Body of pancreas (tissue), 4 donors: ENCODE data around the gene SLAMF7. TPM values are rescaled to one million over a fixed set of nuclear protein-coding genes. Genes with fewer than 3 reads are reported as not detected.
"Not testable (repeated sequence)": the region's sequence is repeated elsewhere in the genome, so short reads cannot be mapped to it uniquely, and the experiment has no call there.

Source experiments
- ATAC-seq: fragments of 150-250 bp; one replicate; pipeline ENCODE4 v1.9.1; 2016
- DNase-seq, 4 donors: peaks; one replicate each; pipeline ENCODE4 v3.0.0-alpha.2; 2019
- H3K27ac ChIP-seq, 4 donors: fragments of 200-600 bp; sonication (generic); 1 replicate in 3 of 4; 2 replicates in 1 of 4; pipeline versions ENCODE4 v1.5.1 to v1.6.1; 2016 to 2019; ENCODE audit warnings: mild to moderate bottlenecking in 1 of 4, mixed read lengths in 1 of 4, moderate library complexity in 1 of 4
- H3K27me3 ChIP-seq, 2 donors: fragments of 200-600 bp; sonication (generic); one replicate each; pipeline ENCODE4 v1.6.0; 2016; ENCODE audit warnings: mild to moderate bottlenecking in 1 of 2
- H3K36me3 ChIP-seq, 2 donors: fragments of 200-600 bp; sonication (generic); replicated peaks in 1 of 2; 2 replicates each; pipeline ENCODE4 v1.5.1; 2016; ENCODE audit warnings: low read depth in 2 of 2; ENCODE audit not compliant: insufficient read depth in 1 of 2
- H3K4me1 ChIP-seq: fragments of 200-600 bp; sonication (generic); one replicate; pipeline ENCODE4 v1.6.0; 2016
- H3K4me3 ChIP-seq, 2 donors: fragments of 200-600 bp; sonication (generic); 1 replicate in 1 of 2; 2 replicates in 1 of 2; pipeline ENCODE4 v1.5.1; 2016 to 2019
- H3K9me3 ChIP-seq, 3 donors: fragments of 200-600 bp; sonication (generic); 1 replicate in 2 of 3; 2 replicates in 1 of 3; pipeline ENCODE4 v1.5.1; 2016
- CTCF ChIP-seq, 7 experiments: fragments of 450-650 bp in 4 of 7; fragments of 200-600 bp in 3 of 7; sonication (generic) in 3 of 7; IDR thresholded peaks; one replicate each; pipeline ENCODE4 v1.5.1; 2016 to 2019; ENCODE audit warnings: antibody characterized with exemption in 7 of 7
- POLR2A ChIP-seq, 3 donors: fragments of 450-650 bp; IDR thresholded peaks; one replicate each; pipeline ENCODE4 v1.6.1; 2016; ENCODE audit warnings: antibody characterized with exemption in 3 of 3, mild to moderate bottlenecking in 2 of 3
- WGBS, 2 donors: methylation state at CpG; one replicate each; pipeline ENCODE4 v1.1.5; 2017; 5-methylcytosine and 5-hydroxymethylcytosine counted together
- intact Hi-C: fragments of 100-400 bp; cut with DNase I; formaldehyde crosslinking; loops from one replicate; pipeline ENCODE4 v1.15.1; 2023
- total RNA-seq, 2 donors: library from RNA; depleted of rRNA; stranded (reverse); fragments of >200 nt; gene quantifications; one replicate each; pipeline ENCODE4 v1.1.0, GENCODE V29; 2016

SLAMF7 gene
- total RNA-seq, 2 donors from 2014 or later: 0.26 to 1.3 TPM

- Histone ChIP-seq H3K4me3 (no peak overlapping the region), H3K36me3 (no peaks in the 10 kb centered on the region), H3K4me1 (peaks cover 25% of the 10 kb centered on the region), H3K27me3 (no peaks in the 10 kb centered on the region), H3K27ac (no peak overlapping the region), H3K9me3 (no peaks in the 10 kb centered on the region)
- ATAC-seq: no peak
- TF ChIP-seq CTCF (IDR thresholded peaks at IDR 0.05) (peak in 3 of 7 experiments; percentile 13 to 20 (median 13)), POLR2A (IDR thresholded peaks at IDR 0.05) (no peak)
- intact Hi-C loops: no loop called here
- DNase-seq: peak in 2 of 4 donors; percentile 23 to 26
- WGBS, 2 donors: 87 to 90% methylated on average over 12 to 17 of the region's 18 CpGs
Observed at GRCh38 chr1:160779626-160780397, 40.8 kb downstream of the SLAMF7 start.

- 52 to 73% methylated on average over 2 of the region's 2 CpGs for WGBS, 2 donors
- ATAC-seq: no peak
Observed at GRCh38 chr1:160780398-160780755, 41.3 kb downstream of the SLAMF7 start.

GRCh38 chr1:160781186-160781766 lies 42.2 kb downstream of the SLAMF7 start:
- H3K36me3 ChIP-seq: no peaks in the 10 kb centered on the region
- TF ChIP-seq CTCF (IDR thresholded peaks at IDR 0.05): no peak
- TF ChIP-seq POLR2A (IDR thresholded peaks at IDR 0.05): no peak
- ATAC-seq (peak; percentile 95), DNase-seq (peak; percentile 69 to 90 (median 77))
- H3K4me3 ChIP-seq: no peak overlapping the region
- peak overlapping the region; percentile 61 to 83 (median 77) for H3K27ac ChIP-seq
- no peaks in the 10 kb centered on the region for H3K9me3 ChIP-seq
- H3K4me1 ChIP-seq: peaks cover 25% of the 10 kb centered on the region
- 32 to 42% methylated on average over 7 to 8 of the region's 8 CpGs for WGBS, 2 donors
- H3K27me3 ChIP-seq: no peaks in the 10 kb centered on the region
- intact Hi-C loops: no loop called here

More at GRCh38 chr1:160780398-160780755, 41.3 kb downstream of the SLAMF7 start:
- Histone ChIP-seq H3K4me1 (peaks cover 25% of the 10 kb centered on the region), H3K4me3 (no peak overlapping the region), H3K27me3 (no peaks in the 10 kb centered on the region), H3K27ac (no peak overlapping the region), H3K9me3 (no peaks in the 10 kb centered on the region), H3K36me3 (no peaks in the 10 kb centered on the region)
- no peak for DNase-seq
- TF ChIP-seq POLR2A (IDR thresholded peaks at IDR 0.05): no peak
- TF ChIP-seq CTCF (IDR thresholded peaks at IDR 0.05): no peak
- intact Hi-C loops: no loop called here

- intact Hi-C loops: no loop called here
Observed at GRCh38 chr1:160781914-160782689, 43.1 kb downstream of the SLAMF7 start.

GRCh38 chr1:160782988-160783765 lies 44.1 kb downstream of the SLAMF7 start:
- H3K27ac ChIP-seq, DNase-seq, H3K36me3 ChIP-seq, ATAC-seq, H3K27me3 ChIP-seq, H3K9me3 ChIP-seq, intact Hi-C loops, H3K4me3 ChIP-seq: not testable (repeated sequence)
- H3K4me1 ChIP-seq: peaks cover 25% of the 10 kb centered on the region
- 89 to 91% methylated on average over 15 to 23 of the region's 25 CpGs for WGBS, 2 donors

More at GRCh38 chr1:160781914-160782689, 43.1 kb downstream of the SLAMF7 start:
- Histone ChIP-seq H3K36me3 (no peaks in the 10 kb centered on the region), H3K9me3 (no peaks in the 10 kb centered on the region), H3K27ac (peak overlapping the region; percentile 61 to 83 (median 77)), H3K4me3 (no peak overlapping the region), H3K27me3 (no peaks in the 10 kb centered on the region), H3K4me1 (peaks cover 25% of the 10 kb centered on the region)
- WGBS, 2 donors: 45 to 58% methylated on average over 9 of the region's 9 CpGs
- peak; percentile 69 for ATAC-seq
- peak; percentile 45 to 68 (median 62) for DNase-seq
- TF ChIP-seq POLR2A (IDR thresholded peaks at IDR 0.05) (no peak), CTCF (IDR thresholded peaks at IDR 0.05) (peak in 1 of 7 experiments; percentile 3)
